ENCODE data around the gene CTNNA2.

CTNNA2 gene

DNA sequence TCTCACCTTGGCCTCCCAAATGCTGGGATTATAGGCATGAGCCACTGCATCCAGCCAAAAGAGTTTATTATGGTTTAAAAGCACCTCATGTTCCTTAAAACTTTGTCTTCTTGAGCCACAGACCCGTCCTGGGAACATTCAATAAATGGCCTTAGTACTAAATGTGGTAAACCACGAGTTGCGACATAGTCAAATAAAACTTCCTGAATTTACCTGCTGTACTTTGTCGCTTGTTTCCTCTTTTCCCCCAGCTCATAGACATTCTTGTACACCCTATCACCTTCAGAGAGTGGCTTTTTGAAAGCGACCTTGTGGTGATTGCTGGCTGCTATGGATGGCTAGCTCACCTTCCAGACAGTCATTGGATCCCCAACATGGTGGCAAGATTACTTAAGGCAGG lies 481.3 kb downstream of the CTNNA2 start:
- TF ChIP-seq, protein P1, sequence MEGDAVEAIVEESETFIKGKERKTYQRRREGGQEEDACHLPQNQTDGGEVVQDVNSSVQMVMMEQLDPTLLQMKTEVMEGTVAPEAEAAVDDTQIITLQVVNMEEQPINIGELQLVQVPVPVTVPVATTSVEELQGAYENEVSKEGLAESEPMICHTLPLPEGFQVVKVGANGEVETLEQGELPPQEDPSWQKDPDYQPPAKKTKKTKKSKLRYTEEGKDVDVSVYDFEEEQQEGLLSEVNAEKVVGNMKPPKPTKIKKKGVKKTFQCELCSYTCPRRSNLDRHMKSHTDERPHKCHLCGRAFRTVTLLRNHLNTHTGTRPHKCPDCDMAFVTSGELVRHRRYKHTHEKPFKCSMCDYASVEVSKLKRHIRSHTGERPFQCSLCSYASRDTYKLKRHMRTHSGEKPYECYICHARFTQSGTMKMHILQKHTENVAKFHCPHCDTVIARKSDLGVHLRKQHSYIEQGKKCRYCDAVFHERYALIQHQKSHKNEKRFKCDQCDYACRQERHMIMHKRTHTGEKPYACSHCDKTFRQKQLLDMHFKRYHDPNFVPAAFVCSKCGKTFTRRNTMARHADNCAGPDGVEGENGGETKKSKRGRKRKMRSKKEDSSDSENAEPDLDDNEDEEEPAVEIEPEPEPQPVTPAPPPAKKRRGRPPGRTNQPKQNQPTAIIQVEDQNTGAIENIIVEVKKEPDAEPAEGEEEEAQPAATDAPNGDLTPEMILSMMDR (IDR thresholded peaks at IDR 0.05; ENCODE audit: insufficient read depth, low read depth, low read length, missing control alignments): no peak
- no peak overlapping the region for H3K4me3 ChIP-seq (ENCODE audit: low read depth, low read length)
- no peak for DNase-seq (ENCODE audit: low read depth)

- H3K4me3 ChIP-seq (ENCODE audit: low read depth, low read length): no peak overlapping the region
- TF ChIP-seq, protein P1 (IDR thresholded peaks at IDR 0.05; ENCODE audit: insufficient read depth, low read depth, low read length, missing control alignments): no peak
- DNase-seq (ENCODE audit: low read depth): no peak
These were observed 482.1 kb downstream of the CTNNA2 start for GRCh38 chr2:79994965-79995364.

DNA sequence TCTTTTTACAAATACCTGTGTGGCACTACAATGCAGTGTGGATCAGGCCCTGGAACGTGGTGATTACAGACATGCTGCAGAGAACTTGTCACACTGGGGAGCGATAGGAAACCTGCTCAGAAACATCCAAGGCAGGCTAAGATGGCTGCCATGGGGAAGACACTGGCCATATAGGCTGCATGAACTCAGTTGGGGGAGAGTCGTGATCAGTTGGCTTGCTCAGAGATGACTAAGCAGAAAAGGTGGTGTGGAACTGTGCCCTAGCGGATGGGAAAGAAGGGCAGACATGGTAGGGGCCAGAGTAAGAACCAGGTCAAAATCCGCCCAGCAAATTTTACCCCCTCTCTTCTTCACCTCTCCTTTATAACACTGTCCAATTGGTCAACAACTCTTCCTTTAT lies 483.9 kb downstream of the CTNNA2 start:
- TF ChIP-seq, protein P1 (IDR thresholded peaks at IDR 0.05; ENCODE audit: insufficient read depth, low read depth, low read length, missing control alignments): no peak
- DNase-seq (ENCODE audit: low read depth): no peak
- H3K4me3 ChIP-seq (ENCODE audit: low read depth, low read length): no peak overlapping the region

DNA sequence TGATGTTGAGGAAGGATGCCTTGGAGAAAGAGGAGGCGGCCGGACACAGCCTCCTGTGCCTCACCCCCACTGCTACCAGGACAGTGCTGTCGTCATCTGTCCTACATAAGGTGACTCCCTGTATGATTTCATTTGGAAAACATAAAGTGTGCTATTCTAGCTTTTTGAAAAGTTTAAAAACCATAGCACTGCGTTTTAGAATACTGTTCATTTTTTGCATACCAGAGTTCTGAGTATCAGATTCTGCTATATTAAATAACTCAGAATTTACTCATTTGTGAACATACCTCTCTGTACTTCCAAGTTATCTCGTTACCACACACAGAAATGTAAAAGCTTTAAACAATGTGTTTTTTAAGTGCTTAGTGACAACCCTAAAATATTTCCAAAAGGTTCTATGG lies 488.9 kb downstream of the CTNNA2 start:
- TF ChIP-seq, protein P1 (IDR thresholded peaks at IDR 0.05; ENCODE audit: insufficient read depth, low read depth, low read length, missing control alignments): no peak
- no peak for DNase-seq (ENCODE audit: low read depth)
- H3K4me3 ChIP-seq (ENCODE audit: low read depth, low read length): no peak overlapping the region

GRCh38 chr2:80002112-80002511 lies 489.3 kb downstream of the CTNNA2 start:
- TF ChIP-seq, protein P1 (IDR thresholded peaks at IDR 0.05; ENCODE audit: insufficient read depth, low read depth, low read length, missing control alignments): no peak
- H3K4me3 ChIP-seq (ENCODE audit: low read depth, low read length): no peak overlapping the region
- DNase-seq (ENCODE audit: low read depth): no peak

DNA sequence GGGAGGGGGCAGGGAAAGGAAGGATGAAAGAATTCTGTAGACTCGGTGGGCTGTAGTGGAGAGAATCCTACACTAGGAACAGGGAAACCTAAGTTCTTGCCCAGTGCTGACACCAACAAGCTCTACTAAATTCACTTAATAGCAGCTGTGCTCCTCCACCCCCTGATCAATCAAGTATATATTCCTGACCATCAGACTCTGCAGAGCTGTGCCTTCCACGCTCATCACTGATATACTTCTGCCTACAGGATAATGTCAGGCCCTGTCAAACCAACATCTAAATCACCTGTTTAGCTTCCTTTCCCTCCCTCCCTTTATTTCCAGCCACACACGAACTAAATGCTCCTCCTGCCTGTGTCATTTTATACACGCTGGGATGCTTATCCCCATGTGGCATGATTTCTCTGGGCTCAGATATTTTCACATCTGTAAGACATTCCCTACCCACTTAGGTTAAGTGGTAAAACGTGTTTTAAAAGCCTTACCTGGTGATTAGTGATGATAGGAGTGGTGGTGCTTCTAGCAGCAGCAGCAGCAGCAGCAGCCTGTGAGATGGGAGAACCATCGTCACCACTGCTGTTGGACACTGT lies 489.8 kb downstream of the CTNNA2 start:
- TF ChIP-seq, protein P1 (IDR thresholded peaks at IDR 0.05; ENCODE audit: insufficient read depth, low read depth, low read length, missing control alignments): no peak
- DNase-seq (ENCODE audit: low read depth): no peak

More for the DNA sequence above, 489.8 kb downstream of the CTNNA2 start:
- no peak overlapping the region for H3K4me3 ChIP-seq (ENCODE audit: low read depth, low read length)
